RWPE1 (cell line): Measurements from ENCODE around the gene NEB.

Experiments
- CTCF ChIA-PET: fragments of 350-600 bp; sonication (Branson Sonifier 250); formaldehyde crosslinking; extraction: SDS; loops from one replicate; lab custom pipeline; 2021; lab: Yijun Ruan, JAX
- POLR2A ChIA-PET: fragments of 400-600 bp; formaldehyde crosslinking; extraction: SDS; loops from one replicate; lab custom pipeline; 2020; ENCODE audit warnings: antibody characterized with exemption; ENCODE audit not compliant: low non-redundant PET; lab: Yijun Ruan, JAX
- DNase-seq: peaks from one replicate; pipeline ENCODE4 v3.0.0; 2012; ENCODE audit warnings: low spot score
- H3K27ac ChIP-seq: fragments of 450-650 bp; 2 replicates; pipeline ENCODE4 v1.5.1; 2017
- TF ChIP-seq, protein P1 (sequence below): fragments of 450-650 bp; conservative IDR thresholded peaks from 2 replicates; pipeline ENCODE4 v1.5.1; 2017; ENCODE audit warnings: low read depth, mild to moderate bottlenecking

Gene NEB, protein sequence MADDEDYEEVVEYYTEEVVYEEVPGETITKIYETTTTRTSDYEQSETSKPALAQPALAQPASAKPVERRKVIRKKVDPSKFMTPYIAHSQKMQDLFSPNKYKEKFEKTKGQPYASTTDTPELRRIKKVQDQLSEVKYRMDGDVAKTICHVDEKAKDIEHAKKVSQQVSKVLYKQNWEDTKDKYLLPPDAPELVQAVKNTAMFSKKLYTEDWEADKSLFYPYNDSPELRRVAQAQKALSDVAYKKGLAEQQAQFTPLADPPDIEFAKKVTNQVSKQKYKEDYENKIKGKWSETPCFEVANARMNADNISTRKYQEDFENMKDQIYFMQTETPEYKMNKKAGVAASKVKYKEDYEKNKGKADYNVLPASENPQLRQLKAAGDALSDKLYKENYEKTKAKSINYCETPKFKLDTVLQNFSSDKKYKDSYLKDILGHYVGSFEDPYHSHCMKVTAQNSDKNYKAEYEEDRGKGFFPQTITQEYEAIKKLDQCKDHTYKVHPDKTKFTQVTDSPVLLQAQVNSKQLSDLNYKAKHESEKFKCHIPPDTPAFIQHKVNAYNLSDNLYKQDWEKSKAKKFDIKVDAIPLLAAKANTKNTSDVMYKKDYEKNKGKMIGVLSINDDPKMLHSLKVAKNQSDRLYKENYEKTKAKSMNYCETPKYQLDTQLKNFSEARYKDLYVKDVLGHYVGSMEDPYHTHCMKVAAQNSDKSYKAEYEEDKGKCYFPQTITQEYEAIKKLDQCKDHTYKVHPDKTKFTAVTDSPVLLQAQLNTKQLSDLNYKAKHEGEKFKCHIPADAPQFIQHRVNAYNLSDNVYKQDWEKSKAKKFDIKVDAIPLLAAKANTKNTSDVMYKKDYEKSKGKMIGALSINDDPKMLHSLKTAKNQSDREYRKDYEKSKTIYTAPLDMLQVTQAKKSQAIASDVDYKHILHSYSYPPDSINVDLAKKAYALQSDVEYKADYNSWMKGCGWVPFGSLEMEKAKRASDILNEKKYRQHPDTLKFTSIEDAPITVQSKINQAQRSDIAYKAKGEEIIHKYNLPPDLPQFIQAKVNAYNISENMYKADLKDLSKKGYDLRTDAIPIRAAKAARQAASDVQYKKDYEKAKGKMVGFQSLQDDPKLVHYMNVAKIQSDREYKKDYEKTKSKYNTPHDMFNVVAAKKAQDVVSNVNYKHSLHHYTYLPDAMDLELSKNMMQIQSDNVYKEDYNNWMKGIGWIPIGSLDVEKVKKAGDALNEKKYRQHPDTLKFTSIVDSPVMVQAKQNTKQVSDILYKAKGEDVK (N-terminal part only)

DNA sequence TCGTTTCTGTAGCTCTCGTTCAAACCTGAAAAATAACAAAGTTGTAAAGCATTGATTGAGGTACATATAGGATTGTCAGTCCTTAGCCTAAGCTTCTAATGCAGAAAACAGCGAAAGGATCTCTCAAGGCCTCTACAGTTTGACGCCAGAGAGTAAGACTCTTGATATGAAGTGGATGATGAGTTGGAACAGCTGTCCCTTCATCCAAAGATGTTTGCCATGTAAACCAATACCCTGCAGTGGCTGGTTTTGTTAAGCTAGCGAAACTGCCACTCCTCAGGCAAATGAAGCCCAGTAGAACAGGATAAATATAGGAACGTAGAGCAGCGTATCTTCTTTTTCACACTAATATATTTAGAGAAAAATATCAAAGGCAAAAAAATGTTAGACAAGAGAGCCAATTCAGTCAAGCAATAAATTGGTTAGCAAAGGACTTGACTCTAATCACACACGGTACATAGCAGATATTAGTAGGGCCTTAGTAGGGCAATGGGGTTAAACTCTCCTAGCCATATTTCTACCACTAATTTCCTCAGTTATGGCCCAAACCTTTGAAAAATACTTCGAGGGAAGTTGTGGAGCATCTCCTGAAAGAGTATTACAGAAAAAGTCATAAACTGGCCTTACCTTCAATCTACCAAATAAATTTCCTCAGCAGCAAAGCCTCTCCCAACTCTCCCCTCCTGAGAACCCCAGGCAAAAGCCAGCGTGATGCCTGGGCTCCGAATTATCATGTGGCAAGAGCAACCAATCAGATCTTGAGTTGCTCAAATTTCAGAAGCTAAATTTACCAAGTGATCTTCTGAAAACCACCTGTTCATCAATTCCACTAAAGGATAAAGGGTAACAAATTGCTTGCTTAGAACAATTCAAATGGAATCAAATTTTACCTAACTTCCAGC lies at the start of gene NEB:
TSS of gene NEB (minus strand) at position 706 of the 902 bp plus-strand sequence. CDS start 1,320 bp downstream, outside the sequence.
- DNase-seq, result no peak
- TF ChIP-seq, protein P1, sequence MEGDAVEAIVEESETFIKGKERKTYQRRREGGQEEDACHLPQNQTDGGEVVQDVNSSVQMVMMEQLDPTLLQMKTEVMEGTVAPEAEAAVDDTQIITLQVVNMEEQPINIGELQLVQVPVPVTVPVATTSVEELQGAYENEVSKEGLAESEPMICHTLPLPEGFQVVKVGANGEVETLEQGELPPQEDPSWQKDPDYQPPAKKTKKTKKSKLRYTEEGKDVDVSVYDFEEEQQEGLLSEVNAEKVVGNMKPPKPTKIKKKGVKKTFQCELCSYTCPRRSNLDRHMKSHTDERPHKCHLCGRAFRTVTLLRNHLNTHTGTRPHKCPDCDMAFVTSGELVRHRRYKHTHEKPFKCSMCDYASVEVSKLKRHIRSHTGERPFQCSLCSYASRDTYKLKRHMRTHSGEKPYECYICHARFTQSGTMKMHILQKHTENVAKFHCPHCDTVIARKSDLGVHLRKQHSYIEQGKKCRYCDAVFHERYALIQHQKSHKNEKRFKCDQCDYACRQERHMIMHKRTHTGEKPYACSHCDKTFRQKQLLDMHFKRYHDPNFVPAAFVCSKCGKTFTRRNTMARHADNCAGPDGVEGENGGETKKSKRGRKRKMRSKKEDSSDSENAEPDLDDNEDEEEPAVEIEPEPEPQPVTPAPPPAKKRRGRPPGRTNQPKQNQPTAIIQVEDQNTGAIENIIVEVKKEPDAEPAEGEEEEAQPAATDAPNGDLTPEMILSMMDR, result no peak
- ChIA-PET CTCF (no interaction called here), POLR2A (no interaction called here)
- H3K27ac ChIP-seq, result no peak within 1 kb of the TSS

DNA sequence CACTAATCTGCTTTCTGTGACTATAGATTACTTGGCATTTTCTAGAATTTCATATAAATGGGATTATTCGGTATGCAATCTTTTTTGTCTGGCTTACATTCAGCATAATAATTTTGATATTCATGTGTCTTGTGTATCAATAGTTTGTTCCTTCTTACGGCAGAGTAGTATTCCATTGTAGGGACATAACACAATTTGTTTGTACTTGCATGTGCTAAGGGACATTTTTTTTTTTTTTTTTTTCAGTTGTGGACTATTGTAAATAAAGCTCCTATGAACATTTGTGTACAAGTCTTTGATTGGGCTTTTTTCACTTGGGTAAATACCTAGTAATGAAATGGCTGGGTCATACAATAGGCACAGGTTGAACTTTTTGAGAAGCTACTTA lies 48.9 kb upstream of the NEB start:
- CTCF ChIA-PET, result no interaction called here

DNA sequence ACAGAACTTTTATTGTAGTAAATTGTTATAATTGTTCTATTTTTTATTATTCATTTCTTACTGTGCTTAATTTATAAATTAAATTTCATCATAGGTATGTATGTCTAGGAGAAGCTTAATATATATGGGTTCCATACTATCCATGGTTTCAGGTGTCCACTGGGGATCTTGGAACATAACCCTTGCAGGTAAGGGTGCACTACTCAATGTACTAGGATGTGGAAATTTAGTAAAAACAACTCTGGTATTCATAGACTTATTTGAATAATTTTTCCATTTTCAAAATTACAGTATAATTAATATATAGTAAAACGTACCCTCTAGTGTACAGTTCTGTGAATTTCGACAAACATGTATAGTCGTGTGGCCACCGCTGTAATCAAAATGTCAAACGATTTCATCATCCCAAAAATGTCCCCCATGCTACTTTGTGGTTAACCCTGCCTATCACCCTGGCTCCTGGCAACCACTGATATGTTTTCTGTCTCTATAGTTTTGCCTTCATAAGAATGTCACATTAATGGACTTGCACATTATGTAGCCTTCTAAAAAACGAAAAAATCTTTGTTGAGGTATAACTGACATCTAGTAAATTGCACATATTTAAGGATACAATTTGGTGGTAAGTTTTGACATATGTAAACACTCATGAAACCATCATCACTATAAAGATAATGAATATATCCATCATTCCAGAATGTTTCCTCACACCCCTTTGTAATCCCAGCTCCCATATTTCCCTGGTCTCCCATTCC lies 48.3 kb upstream of the NEB start:
- DNase-seq, result no peak
- ChIA-PET CTCF (interaction anchor here (0.6 kb wide), 1 partner anchor 9 kb away, joined by 3 read pairs; no protein-coding TSS in a partner anchor), POLR2A (no interaction called here)
- no peak overlapping the region for H3K27ac ChIP-seq
- TF ChIP-seq, protein P1, result no peak

More for the DNA sequence above, 48.9 kb upstream of the NEB start:
- TF ChIP-seq, protein P1, result no peak
- POLR2A ChIA-PET, result no interaction called here
- no peak overlapping the region for H3K27ac ChIP-seq
- no peak for DNase-seq

DNA sequence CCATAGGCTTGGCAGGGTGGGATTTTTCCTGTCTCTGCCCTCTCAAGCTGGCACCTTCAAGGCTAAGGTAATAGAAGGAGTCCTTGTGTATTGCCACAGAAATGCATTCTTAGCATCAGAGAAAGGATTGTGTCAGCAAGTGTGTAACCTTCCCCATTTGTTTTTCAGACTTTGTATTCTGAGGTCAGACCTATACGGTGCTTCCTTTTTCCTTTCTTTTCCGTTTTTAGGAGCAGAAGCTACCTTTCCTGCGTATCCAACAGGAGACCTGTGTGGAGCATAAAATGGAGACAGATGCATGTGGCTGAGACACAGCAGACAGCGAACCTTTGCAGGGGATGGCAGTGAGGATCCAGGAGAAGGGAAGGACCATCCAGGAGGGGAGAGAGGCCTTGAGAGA lies 47.4 kb upstream of the NEB start:
- ChIA-PET POLR2A (no interaction called here), CTCF (interaction anchor here (0.6 kb wide), 1 partner anchor 10 kb away, joined by 3 read pairs; no protein-coding TSS in a partner anchor)
- TF ChIP-seq, protein P1, result no peak
- DNase-seq, result no peak
- H3K27ac ChIP-seq, result no peak overlapping the region

DNA sequence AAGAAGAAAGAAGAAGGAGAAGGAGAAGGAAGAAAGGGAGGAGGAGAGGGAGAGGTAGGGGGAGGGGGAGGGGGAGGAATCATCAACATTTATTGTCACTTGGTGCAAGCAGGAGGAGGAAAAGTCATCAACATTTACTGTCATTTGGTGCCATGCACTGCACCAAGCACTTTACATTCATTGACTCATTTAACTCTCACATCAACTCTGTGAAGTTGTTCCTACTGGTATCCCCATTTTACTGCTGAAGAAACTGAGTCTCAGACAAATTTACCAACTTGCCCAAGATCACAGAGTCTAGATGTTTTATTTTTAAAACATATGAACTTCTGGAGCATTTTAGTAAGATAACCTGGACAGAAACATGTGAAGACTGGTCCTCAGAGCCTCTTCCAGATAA lies 46.7 kb upstream of the NEB start:
- no peak overlapping the region for H3K27ac ChIP-seq
- POLR2A ChIA-PET, result no interaction called here
- CTCF ChIA-PET, result no interaction called here
- TF ChIP-seq, protein P1, result no peak
- no peak for DNase-seq
